CD4-positive, alpha-beta memory T cell (primary cell): ENCODE data around the gene OR5AS1. TPM values are rescaled to one million over a fixed set of nuclear protein-coding genes. Genes with fewer than 3 reads are reported as not detected.
"Not testable (repeated sequence)": the region's sequence is repeated elsewhere in the genome, so short reads cannot be mapped to it uniquely, and the experiment has no call there.

ENCODE experiments used
- CTCF ChIA-PET: fragments of 350-600 bp; sonication (Branson Sonifier 250); formaldehyde crosslinking; loops from one replicate; lab custom pipeline; 2021; ENCODE audit warnings: inconsistent platforms; ENCODE audit not compliant: partially characterized antibody; lab: Charles Lee
- POLR2A ChIA-PET: fragments of 350-600 bp; sonication (Branson Sonifier 250); formaldehyde crosslinking; loops from one replicate; lab custom pipeline; 2021; ENCODE audit not compliant: partially characterized antibody; lab: Charles Lee
- DNase-seq, 5 donors: peaks; one replicate each; pipeline versions ENCODE4 v3.0.0 to v3.0.0-alpha.2; 2020 to 2022; ENCODE audit warnings: mixed read lengths in 1 of 5
- H3K27ac ChIP-seq: one replicate; pipeline ENCODE4 v1.7.0; 2013; ENCODE audit warnings: low read depth, low read length
- H3K27me3 ChIP-seq: 2 replicates; pipeline ENCODE4 v1.7.0; 2013; ENCODE audit warnings: mild to moderate bottlenecking, low read length, moderate library complexity; ENCODE audit not compliant: insufficient read depth
- H3K36me3 ChIP-seq: 2 replicates; pipeline ENCODE4 v1.7.0; 2013; ENCODE audit warnings: mild to moderate bottlenecking, low read length, moderate library complexity; ENCODE audit not compliant: insufficient read depth
- H3K4me1 ChIP-seq: 2 replicates; pipeline ENCODE4 v1.7.0; 2013; ENCODE audit warnings: mild to moderate bottlenecking, low read length, moderate library complexity; ENCODE audit not compliant: insufficient read depth
- H3K4me3 ChIP-seq, 2 donors: one replicate each; pipeline ENCODE4 v1.7.0; 2013; ENCODE audit warnings: low read length in 2 of 2, mild to moderate bottlenecking in 1 of 2
- H3K9me3 ChIP-seq, 2 donors: one replicate each; pipeline ENCODE4 v1.7.0; 2013; ENCODE audit warnings: low read length in 2 of 2, control low read depth in 1 of 2; ENCODE audit not compliant: control insufficient read depth in 1 of 2
- H3K27ac Mint-ChIP-seq, 7 donors: one replicate each; pipeline ENCODE4 v1.8.0; 2020 to 2021; ENCODE audit warnings: mixed read lengths in 7 of 7, mild to moderate bottlenecking in 6 of 7, inconsistent platforms in 3 of 7, moderate library complexity in 3 of 7
- H3K27me3 Mint-ChIP-seq, 2 donors: one replicate each; pipeline ENCODE4 v1.8.0; 2020 to 2021; ENCODE audit warnings: mixed read lengths in 2 of 2
- H3K36me3 Mint-ChIP-seq, 2 donors: one replicate each; pipeline ENCODE4 v1.8.0; 2020 to 2021; ENCODE audit warnings: mixed read lengths in 2 of 2, inconsistent platforms in 1 of 2, mild to moderate bottlenecking in 1 of 2
- H3K4me1 Mint-ChIP-seq, 4 donors: one replicate each; pipeline ENCODE4 v1.8.0; 2020 to 2021; ENCODE audit warnings: mixed read lengths in 4 of 4, mild to moderate bottlenecking in 1 of 4
- H3K4me3 Mint-ChIP-seq, 8 donors: one replicate each; pipeline ENCODE4 v1.8.0; 2020 to 2021; ENCODE audit warnings: mixed read lengths in 8 of 8, mild to moderate bottlenecking in 7 of 8, moderate library complexity in 6 of 8, inconsistent platforms in 3 of 8
- H3K9me3 Mint-ChIP-seq, 8 donors: one replicate each; pipeline ENCODE4 v1.8.0; 2020 to 2021; ENCODE audit warnings: mixed read lengths in 8 of 8, mild to moderate bottlenecking in 5 of 8, inconsistent platforms in 3 of 8, moderate library complexity in 1 of 8
- intact Hi-C: fragments of 100-400 bp; cut with micrococcal nuclease; formaldehyde crosslinking; loops from one replicate; pipeline ENCODE4 v1.15.1; 2023
- polyA plus RNA-seq, 2 donors: library from polyadenylated mRNA; unstranded; fragments of 300-500 nt; fragmentation: Illumina TruSeq; gene quantifications; one replicate each; pipeline ENCODE4 v1.2.3, GENCODE V29; 2021
- total RNA-seq, 2 experiments: library from RNA; stranded (reverse); gene quantifications; one replicate each; pipeline ENCODE4 v1.2.3, GENCODE V29; 2021

The OR5AS1 gene
- total RNA-seq, result not detected
- not detected for polyA plus RNA-seq

DNA sequence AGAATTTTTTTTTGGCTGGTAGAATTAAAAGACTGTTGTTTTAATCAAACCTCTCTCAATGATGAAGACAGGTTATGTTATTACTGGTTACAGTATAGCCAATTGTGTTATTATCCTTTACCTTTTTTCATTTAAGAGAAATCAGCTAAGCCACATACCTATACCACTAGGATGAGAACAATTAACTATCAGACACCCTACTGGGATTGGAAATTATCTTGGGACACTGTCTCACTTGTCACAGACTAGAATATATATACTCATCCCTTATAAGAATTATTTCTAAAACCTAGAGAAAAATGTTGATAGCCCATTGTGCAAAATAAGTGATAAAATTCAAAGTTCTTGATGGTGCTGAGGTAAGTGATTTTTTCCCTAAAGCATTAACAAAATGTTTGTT is at the start of gene OR5AS1:
TSS of gene OR5AS1 (plus strand) at position 301 of the 400 bp plus-strand sequence. CDS start 2,765 bp downstream, outside the sequence.
- H3K9me3 ChIP-seq, result no peaks in the 10 kb centered on the region
- ChIA-PET CTCF (no interaction called here), POLR2A (no interaction called here)
- intact Hi-C loops, result no loop called here
- no peak within 1 kb of the TSS for H3K27ac ChIP-seq
- H3K36me3 ChIP-seq, result no peaks in the 10 kb centered on the region
- Mint-ChIP-seq H3K4me3 (no peak within 1 kb of the TSS), H3K4me1 (no peaks in the 10 kb centered on the region), H3K27ac (no peak within 1 kb of the TSS), H3K27me3 (no peaks in the 10 kb centered on the region), H3K36me3 (no peaks in the 10 kb centered on the region), H3K9me3 (peaks cover 0 to 20% (median 15%) of the 10 kb centered on the region in 8 donors)
- H3K4me3 ChIP-seq, result no peak within 1 kb of the TSS
- H3K4me1 ChIP-seq, result no peaks in the 10 kb centered on the region
- DNase-seq, result no peak
- H3K27me3 ChIP-seq, result no peaks in the 10 kb centered on the region

DNA sequence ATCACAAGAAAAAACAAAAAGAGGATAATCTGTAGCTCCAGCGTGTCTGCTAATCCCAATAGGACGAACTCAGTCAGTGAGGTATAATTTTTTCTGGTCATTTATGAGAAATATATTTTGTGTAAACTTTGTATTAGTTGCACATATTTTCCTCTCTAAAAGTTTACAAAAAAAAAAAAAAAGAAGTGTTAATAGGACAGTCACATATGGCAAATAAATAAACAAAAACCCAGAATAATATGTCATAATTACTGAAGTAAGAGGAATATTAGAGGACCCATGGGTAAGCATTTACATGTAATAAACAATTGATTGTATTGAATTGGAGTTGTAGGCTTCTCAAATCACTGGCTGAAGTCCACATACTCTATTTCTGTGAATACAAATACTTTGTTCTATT is 32.9 kb upstream of the OR5AS1 start, which contains the start of gene OR5F1:
TSS of gene OR5F1 (minus strand) at position 101 of the 400 bp plus-strand sequence. CDS start at position 101, 0 bp downstream.
- no peak within 1 kb of the TSS for H3K4me3 ChIP-seq
- Mint-ChIP-seq H3K9me3 (peaks cover 0 to 14% (median 7%) of the 10 kb centered on the region in 8 donors), H3K36me3 (no peaks in the 10 kb centered on the region), H3K27me3 (no peaks in the 10 kb centered on the region), H3K4me1 (no peaks in the 10 kb centered on the region), H3K27ac (no peak within 1 kb of the TSS), H3K4me3 (no peak within 1 kb of the TSS)
- DNase-seq, result no peak
- H3K27ac ChIP-seq, result no peak within 1 kb of the TSS
- intact Hi-C loops, result no loop called here
- H3K4me1 ChIP-seq, result no peaks in the 10 kb centered on the region
- no peaks in the 10 kb centered on the region for H3K9me3 ChIP-seq
- CTCF ChIA-PET, result no interaction called here
- no peaks in the 10 kb centered on the region for H3K36me3 ChIP-seq
- POLR2A ChIA-PET, result no interaction called here
- H3K27me3 ChIP-seq, result no peaks in the 10 kb centered on the region

DNA sequence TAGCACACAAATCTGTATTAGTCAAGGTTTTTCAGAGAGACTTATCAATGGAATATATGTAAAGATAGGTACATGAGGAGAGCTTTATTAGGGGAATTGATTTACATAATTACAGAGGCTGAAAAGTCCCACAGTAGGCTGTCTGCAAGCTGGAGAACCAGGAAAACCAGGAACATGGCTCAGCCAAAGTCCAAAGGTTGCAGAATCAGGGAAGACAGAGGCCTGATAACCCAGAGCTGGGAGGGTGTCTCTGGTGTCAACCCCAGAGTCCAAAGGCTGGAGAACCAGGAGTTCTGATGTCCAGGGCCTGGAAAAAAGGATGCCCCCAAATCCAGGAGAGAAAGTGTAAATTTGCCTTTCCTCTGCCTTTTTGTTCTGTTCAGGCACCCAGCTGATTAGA is 16.7 kb upstream of the OR5AS1 start:
- ChIA-PET POLR2A (no interaction called here), CTCF (no interaction called here)

DNA sequence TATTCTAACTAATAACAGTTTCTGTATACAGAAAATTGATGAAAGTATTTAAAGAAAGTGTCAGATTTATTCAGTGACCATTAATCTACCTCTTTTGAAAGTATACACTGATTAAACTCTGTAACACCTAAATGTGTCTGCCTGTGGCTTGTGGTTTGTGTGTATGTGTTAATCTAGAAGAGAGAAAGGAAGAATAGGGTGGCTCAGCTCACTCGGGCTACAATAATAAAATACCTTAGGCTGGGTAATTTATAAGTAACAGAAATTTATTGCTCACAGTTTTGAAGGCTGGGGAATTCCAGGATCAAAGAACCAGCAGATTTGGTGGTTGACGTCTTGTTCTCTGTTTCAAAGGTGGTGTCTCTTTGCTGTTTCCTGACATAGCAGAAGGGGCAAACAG is 13.6 kb upstream of the OR5AS1 start:
- H3K36me3 Mint-ChIP-seq, result no peaks in the 10 kb centered on the region
- no peak for DNase-seq
- Histone ChIP-seq H3K4me1 (no peaks in the 10 kb centered on the region), H3K27ac (no peak overlapping the region), H3K36me3 (no peaks in the 10 kb centered on the region), H3K9me3 (no peaks in the 10 kb centered on the region), H3K27me3 (no peaks in the 10 kb centered on the region), H3K4me3 (no peak overlapping the region)
- H3K4me1 Mint-ChIP-seq, result no peaks in the 10 kb centered on the region
- POLR2A ChIA-PET, result no interaction called here
- peaks cover 0 to 24% (median 15%) of the 10 kb centered on the region in 8 donors for H3K9me3 Mint-ChIP-seq
- intact Hi-C loops, result no loop called here
- no peak overlapping the region for H3K27ac Mint-ChIP-seq
- H3K4me3 Mint-ChIP-seq, result no peak overlapping the region
- H3K27me3 Mint-ChIP-seq, result no peaks in the 10 kb centered on the region
- CTCF ChIA-PET, result no interaction called here

More for the DNA sequence above, 16.7 kb upstream of the OR5AS1 start:
- Mint-ChIP-seq H3K27ac (no peak overlapping the region), H3K36me3 (no peaks in the 10 kb centered on the region), H3K27me3 (no peaks in the 10 kb centered on the region), H3K9me3 (peaks cover 0 to 24% (median 18%) of the 10 kb centered on the region in 8 donors), H3K4me3 (no peak overlapping the region), H3K4me1 (no peaks in the 10 kb centered on the region)
- H3K27me3 ChIP-seq, result no peaks in the 10 kb centered on the region
- H3K36me3 ChIP-seq, result no peaks in the 10 kb centered on the region
- no peak overlapping the region for H3K4me3 ChIP-seq
- H3K4me1 ChIP-seq, result no peaks in the 10 kb centered on the region
- DNase-seq, result no peak
- no peaks in the 10 kb centered on the region for H3K9me3 ChIP-seq
- no peak overlapping the region for H3K27ac ChIP-seq
- intact Hi-C loops, result no loop called here

DNA sequence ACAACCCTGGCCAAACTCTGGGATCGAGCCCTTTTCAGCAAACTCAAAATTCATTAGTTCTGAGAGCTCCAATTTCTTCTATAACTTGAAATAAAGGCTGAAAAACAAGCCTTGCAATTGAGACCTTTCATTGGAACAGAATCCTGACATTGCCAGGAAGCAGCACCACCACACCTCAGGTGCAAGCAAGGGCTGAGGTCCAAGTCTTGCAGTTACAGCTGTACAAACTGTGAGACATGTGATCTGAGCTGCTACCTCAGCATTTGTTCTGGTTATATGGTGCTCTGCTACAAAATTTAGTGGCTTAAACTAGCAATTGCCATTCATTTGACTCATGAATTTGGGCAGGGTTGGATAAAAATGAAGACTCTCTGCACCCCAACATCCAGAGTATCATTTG is 18.1 kb downstream of the OR5AS1 start:
- H3K36me3 Mint-ChIP-seq, result no peaks in the 10 kb centered on the region

DNA sequence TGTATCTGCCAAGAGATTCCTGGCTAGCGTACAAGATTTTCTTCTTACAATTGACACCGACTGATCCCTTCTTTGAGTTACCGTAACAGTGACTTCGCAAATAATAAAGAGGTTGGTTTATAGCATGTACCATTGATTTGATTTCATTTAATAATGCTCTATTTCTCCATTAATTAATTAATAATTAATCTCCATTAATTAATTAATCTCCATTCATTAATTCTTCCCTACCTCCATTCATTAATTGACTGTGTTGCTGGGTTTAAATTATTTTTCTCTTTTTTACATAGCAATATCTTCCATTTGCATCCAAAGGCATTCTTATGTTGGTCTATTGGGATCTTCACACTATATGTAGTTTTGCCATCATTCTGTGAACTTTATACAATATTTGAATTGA is 21.0 kb downstream of the OR5AS1 start:
- no peak for DNase-seq
- Mint-ChIP-seq H3K27ac (no peak overlapping the region), H3K4me1 (no peaks in the 10 kb centered on the region), H3K36me3 (no peaks in the 10 kb centered on the region), H3K4me3 (no peak overlapping the region), H3K9me3 (peaks cover 0 to 19% (median 7%) of the 10 kb centered on the region in 8 donors), H3K27me3 (no peaks in the 10 kb centered on the region)
- POLR2A ChIA-PET, result no interaction called here
- intact Hi-C loops, result no loop called here
- Histone ChIP-seq H3K4me1 (no peaks in the 10 kb centered on the region), H3K27ac (no peak overlapping the region), H3K4me3 (no peak overlapping the region), H3K9me3 (peaks cover 0 to 5% of the 10 kb centered on the region in 2 donors), H3K36me3 (no peaks in the 10 kb centered on the region), H3K27me3 (no peaks in the 10 kb centered on the region)
- CTCF ChIA-PET, result no interaction called here

More for the DNA sequence above, 18.1 kb downstream of the OR5AS1 start:
- Mint-ChIP-seq H3K27me3 (no peaks in the 10 kb centered on the region), H3K9me3 (peaks cover 0 to 29% (median 13%) of the 10 kb centered on the region in 8 donors), H3K27ac (no peak overlapping the region), H3K4me1 (no peaks in the 10 kb centered on the region), H3K4me3 (no peak overlapping the region)
- H3K9me3 ChIP-seq, result peaks cover 0 to 5% of the 10 kb centered on the region in 2 donors
- CTCF ChIA-PET, result no interaction called here
- POLR2A ChIA-PET, result no interaction called here
- no peaks in the 10 kb centered on the region for H3K27me3 ChIP-seq
- intact Hi-C loops, result no loop called here
- H3K36me3 ChIP-seq, result no peaks in the 10 kb centered on the region
- H3K27ac ChIP-seq, result no peak overlapping the region
- no peak for DNase-seq
- no peak overlapping the region for H3K4me3 ChIP-seq
- H3K4me1 ChIP-seq, result no peaks in the 10 kb centered on the region

DNA sequence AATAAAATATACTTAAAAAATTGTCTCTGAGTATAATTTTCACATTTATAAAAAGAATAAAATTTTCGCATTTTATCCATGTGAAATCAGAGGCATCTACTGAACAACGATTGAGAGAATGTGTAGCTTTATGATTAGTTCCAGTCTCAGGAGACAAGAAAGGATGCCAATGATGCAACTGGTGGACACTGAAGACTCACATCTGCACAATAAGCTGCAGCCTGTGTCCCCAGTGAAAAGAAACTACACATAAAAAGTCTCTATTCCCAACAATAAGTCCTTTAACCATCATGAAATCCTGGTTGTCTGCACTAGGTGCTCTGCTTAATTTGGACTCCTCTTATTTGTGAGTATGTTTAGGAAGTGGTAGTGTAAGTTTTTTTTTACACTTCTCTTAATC is 22.0 kb downstream of the OR5AS1 start:
- Mint-ChIP-seq H3K4me1 (no peaks in the 10 kb centered on the region), H3K4me3 (no peak overlapping the region), H3K27me3 (no peaks in the 10 kb centered on the region), H3K27ac (no peak overlapping the region), H3K9me3 (peaks cover 0 to 18% (median 7%) of the 10 kb centered on the region in 8 donors), H3K36me3 (no peaks in the 10 kb centered on the region)
- H3K9me3 ChIP-seq, result no peaks in the 10 kb centered on the region
- no peak overlapping the region for H3K27ac ChIP-seq
- no peak overlapping the region for H3K4me3 ChIP-seq
- intact Hi-C loops, result no loop called here
- no peaks in the 10 kb centered on the region for H3K27me3 ChIP-seq
- ChIA-PET CTCF (no interaction called here), POLR2A (no interaction called here)
- no peaks in the 10 kb centered on the region for H3K4me1 ChIP-seq
- no peaks in the 10 kb centered on the region for H3K36me3 ChIP-seq
- DNase-seq, result no peak

DNA sequence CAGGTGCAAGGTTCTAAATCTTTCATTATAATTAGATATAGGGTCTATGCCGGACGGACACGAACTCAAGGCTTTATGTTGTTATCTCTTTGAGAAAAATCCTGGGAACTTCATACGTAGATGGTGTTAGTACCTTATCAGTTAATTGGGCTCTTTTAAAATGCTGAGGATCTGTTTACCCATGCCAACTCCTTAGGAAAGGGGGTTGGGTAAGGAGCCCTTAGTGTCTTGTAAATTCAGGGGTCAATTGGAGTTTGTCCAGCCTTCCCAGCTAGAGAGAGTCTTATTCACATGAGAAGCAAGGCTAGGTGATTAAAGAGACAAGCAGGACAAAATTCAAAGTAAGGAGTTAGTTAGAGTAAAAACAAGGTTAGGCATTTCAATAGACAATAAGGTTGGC is 28.9 kb downstream of the OR5AS1 start:
- intact Hi-C loops, H3K27me3 Mint-ChIP-seq, H3K4me1 Mint-ChIP-seq, H3K4me3 ChIP-seq, H3K27me3 ChIP-seq, POLR2A ChIA-PET, H3K9me3 ChIP-seq, CTCF ChIA-PET, H3K4me1 ChIP-seq, H3K27ac ChIP-seq, H3K27ac Mint-ChIP-seq, DNase-seq, H3K36me3 ChIP-seq, H3K4me3 Mint-ChIP-seq, H3K36me3 Mint-ChIP-seq: not testable (repeated sequence)
- H3K9me3 Mint-ChIP-seq, result peaks cover 3 to 42% (median 15%) of the 10 kb centered on the region in 8 donors
